Neutrophil (primary cell): ENCODE data around the gene OBI1.

ENCODE experiments used
- H3K27ac ChIP-seq: fragments of 200-600 bp; sonication (generic); 2 replicates; pipeline ENCODE4 v1.5.1; 2016; ENCODE audit warnings: mild to moderate bottlenecking, moderate library complexity
- H3K27me3 ChIP-seq: fragments of 200-600 bp; sonication (generic); 2 replicates; pipeline ENCODE4 v1.6.0; 2016; ENCODE audit warnings: mild to moderate bottlenecking
- H3K36me3 ChIP-seq: fragments of 200-600 bp; sonication (generic); 2 replicates; pipeline ENCODE4 v1.5.1; 2017
- H3K4me1 ChIP-seq, 2 experiments: fragments of 200-600 bp in 1 of 2; sonication (generic) in 1 of 2; 1 replicate in 1 of 2; 2 replicates in 1 of 2; pipeline versions ENCODE4 v1.5.1 to v1.6.1; 2013 to 2016; ENCODE audit warnings: low read depth in 1 of 2, low read length in 1 of 2, mild to moderate bottlenecking in 1 of 2, moderate library complexity in 1 of 2; ENCODE audit not compliant: control insufficient read depth in 1 of 2, insufficient read depth in 1 of 2
- H3K4me3 ChIP-seq, 2 experiments: fragments of 200-600 bp in 1 of 2; sonication (generic) in 1 of 2; 1 replicate in 1 of 2; 2 replicates in 1 of 2; pipeline ENCODE4 v1.5.1; 2013 to 2016; ENCODE audit warnings: low read depth in 1 of 2, low read length in 1 of 2, mild to moderate bottlenecking in 1 of 2, moderate library complexity in 1 of 2
- H3K9me3 ChIP-seq: fragments of 200-600 bp; sonication (generic); 2 replicates; pipeline ENCODE4 v1.5.1; 2016
- CTCF ChIP-seq: fragments of 200-600 bp; sonication (generic); IDR thresholded peaks from 2 replicates; pipeline ENCODE4 v1.5.1; 2016; ENCODE audit warnings: antibody characterized with exemption

The OBI1 gene

DNA sequence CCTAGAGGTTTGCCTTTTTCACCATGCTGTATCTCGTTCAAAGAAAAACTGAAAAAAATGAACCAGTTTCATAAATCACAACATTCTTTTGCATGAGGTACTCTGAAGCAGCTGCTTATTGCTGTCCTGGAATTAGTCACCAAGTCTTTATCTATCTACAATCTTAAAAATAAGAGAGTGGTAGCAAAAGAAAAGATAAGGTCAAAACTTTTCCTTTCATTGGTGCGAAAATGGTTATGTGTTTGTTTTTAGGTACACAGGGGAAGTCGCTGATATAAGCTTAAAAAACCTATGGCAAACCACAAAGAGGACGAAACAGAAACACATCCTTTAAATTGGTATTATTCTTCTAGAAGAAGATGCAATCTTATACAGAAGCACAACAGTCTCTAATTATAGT is 20.7 kb downstream of the OBI1 start:
- H3K9me3 ChIP-seq, result no peaks in the 10 kb centered on the region
- no peak overlapping the region for H3K4me3 ChIP-seq
- no peak overlapping the region for H3K27ac ChIP-seq
- TF ChIP-seq CTCF, result no peak
- no peaks in the 10 kb centered on the region for H3K4me1 ChIP-seq
- H3K27me3 ChIP-seq, result no peaks in the 10 kb centered on the region
- H3K36me3 ChIP-seq, result peaks cover 72% of the 10 kb centered on the region

DNA sequence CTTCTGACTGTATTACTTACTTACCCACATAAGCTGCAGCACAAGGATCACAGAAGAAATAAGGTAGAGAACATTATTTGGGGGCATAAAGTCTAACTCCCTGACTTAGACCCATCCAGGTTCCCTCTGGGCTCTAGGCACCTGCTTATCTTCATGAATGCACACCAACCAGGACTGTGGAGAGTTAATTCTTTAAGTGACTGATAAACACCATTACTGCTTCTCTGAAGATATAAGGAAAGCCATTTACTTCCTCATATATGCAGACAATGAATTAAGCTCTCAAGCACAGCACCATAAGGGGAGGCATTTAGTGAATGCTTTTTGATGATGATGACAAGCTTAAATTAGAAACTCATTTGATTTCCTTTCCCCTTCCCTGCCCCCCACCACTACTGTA is 22.5 kb downstream of the OBI1 start:
- no peak overlapping the region for H3K27ac ChIP-seq
- no peaks in the 10 kb centered on the region for H3K4me1 ChIP-seq
- H3K4me3 ChIP-seq, result no peak overlapping the region
- no peaks in the 10 kb centered on the region for H3K27me3 ChIP-seq
- TF ChIP-seq CTCF, result no peak
- peaks cover 75% of the 10 kb centered on the region for H3K36me3 ChIP-seq
- H3K9me3 ChIP-seq, result no peaks in the 10 kb centered on the region

DNA sequence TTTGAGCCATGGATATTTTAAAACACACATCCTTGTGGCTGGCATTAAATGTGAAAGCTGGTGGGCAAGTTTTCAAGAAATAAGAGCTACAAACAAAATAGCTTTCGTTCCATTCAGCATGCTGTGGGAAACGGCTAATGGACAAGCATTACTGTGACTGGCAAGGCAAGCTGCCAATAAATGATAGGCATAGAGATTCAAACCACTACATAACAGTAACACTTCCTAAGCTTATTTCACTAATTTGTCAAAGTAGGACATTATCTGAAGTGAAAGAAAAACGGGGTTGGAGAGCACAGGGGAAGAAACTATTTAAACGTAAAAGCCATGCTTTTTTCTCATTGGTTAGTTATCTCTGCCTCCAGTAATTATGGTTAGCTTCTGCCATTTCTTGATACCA is 26.0 kb downstream of the OBI1 start:
- no peaks in the 10 kb centered on the region for H3K27me3 ChIP-seq
- no peak for TF ChIP-seq CTCF
- H3K4me3 ChIP-seq, result no peak overlapping the region
- H3K27ac ChIP-seq, result no peak overlapping the region
- H3K4me1 ChIP-seq, result no peaks in the 10 kb centered on the region
- H3K36me3 ChIP-seq, result peaks cover 61% of the 10 kb centered on the region
- no peaks in the 10 kb centered on the region for H3K9me3 ChIP-seq

GRCh38 chr13:78631077-78631476 is 27.9 kb downstream of the OBI1 start:
- Histone ChIP-seq H3K4me3 (no peak overlapping the region), H3K36me3 (peaks cover 49% of the 10 kb centered on the region), H3K4me1 (no peaks in the 10 kb centered on the region), H3K9me3 (no peaks in the 10 kb centered on the region), H3K27me3 (no peaks in the 10 kb centered on the region), H3K27ac (no peak overlapping the region)
- no peak for TF ChIP-seq CTCF

- H3K9me3 ChIP-seq, result no peaks in the 10 kb centered on the region
- H3K27ac ChIP-seq, result no peak overlapping the region
- peaks cover 49% of the 10 kb centered on the region for H3K36me3 ChIP-seq
- H3K27me3 ChIP-seq, result no peaks in the 10 kb centered on the region
- H3K4me3 ChIP-seq, result no peak overlapping the region
- no peaks in the 10 kb centered on the region for H3K4me1 ChIP-seq
- no peak for TF ChIP-seq CTCF
Measured at GRCh38 chr13:78630511-78630910, 28.4 kb downstream of the OBI1 start.

DNA sequence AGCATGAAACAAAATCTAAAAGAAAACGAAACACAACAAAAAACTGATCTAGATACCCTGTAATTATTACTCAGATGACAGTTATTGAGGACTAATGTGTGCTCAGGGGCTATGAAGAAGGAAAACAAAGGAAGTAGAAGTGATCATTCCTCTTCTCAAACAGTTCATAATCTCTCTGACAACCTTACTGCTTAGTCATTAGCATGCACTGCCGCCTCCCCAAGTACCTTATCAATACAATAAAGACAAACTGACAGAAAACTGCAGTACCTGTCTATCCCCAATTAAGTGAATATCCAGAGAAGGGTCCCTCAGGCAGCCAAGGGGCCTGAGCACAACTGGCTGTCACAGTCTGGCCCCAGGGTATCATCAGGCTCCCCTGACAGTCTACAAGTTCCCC is 33.6 kb downstream of the OBI1 start:
- H3K27me3 ChIP-seq, result no peaks in the 10 kb centered on the region
- no peak for TF ChIP-seq CTCF
- H3K27ac ChIP-seq, result no peak overlapping the region
- no peaks in the 10 kb centered on the region for H3K4me1 ChIP-seq
- H3K36me3 ChIP-seq, result peaks cover 14% of the 10 kb centered on the region
- no peak overlapping the region for H3K4me3 ChIP-seq
- no peaks in the 10 kb centered on the region for H3K9me3 ChIP-seq
